ENCODE results near the gene PLXNC1.

The PLXNC1 gene

DNA sequence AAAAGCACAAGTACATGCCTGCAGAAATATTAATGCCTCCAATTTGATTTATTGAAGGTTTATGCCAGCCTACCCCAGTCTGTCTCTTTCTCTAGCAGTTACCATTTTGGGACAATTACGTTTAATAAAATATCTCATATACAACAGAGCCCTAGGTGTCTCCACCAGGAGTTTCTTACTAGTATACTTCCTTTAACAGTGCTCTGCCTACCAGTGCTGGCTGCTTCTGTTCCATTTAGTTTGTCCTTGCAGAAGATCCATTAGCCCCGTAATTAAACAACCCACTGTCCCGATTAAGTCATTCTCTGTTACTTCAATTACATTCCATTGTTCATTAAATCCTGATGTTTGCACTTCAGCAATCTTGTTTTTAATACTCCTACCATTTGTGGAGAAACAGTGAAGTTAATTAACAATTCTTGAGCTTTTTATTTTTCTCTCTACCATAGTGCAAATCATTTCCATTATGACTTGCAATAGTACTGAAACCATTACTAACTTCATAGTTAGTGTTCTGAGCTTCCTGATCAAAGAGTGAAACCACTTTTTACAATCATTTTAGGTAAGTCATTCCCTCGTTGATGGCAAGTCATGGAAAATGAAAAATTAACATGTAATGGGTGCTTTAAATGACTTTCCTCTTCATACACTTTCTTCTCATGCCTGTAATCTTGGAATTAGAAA, 121.1 kb downstream of the PLXNC1 start:
- DNase-seq = no peak

DNA sequence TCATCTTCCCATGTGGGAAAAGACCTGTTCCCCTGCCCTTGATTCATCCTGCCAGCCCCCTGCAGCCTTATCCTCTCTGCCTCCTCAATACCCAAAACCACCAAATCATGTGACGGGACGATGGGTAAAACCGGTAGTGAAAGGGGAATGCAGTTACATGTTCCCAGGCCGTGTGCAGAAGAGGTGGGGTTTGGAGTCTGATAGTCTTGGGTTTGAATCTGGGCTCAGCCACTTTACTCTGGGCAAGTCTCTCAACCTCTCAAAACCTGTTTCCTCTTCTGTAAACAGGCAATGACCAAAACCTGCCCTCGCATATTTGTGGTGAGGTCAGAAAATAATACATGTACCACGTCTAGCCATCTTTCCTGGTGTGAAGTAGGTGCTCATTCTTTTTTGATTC, 123.0 kb downstream of the PLXNC1 start:
- no peak for DNase-seq

DNA sequence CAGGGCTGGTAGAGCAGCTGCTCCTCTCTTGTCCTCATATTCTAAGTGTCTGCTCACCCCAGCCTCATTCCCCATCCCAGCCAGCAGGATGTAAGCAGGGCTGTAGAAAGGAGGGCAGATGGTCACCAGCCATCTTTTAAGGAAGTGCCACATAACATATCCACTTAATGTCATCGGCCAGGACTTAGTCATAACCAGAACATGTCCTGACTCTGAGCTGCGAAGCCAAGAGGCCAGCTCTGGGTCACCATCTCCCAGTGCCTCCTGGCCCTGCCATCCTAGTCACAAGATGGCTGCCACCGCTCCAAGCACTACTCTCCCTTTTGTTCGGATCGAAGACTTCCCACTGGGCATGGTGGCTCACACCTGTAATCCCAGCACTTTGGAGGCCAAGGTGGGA, 123.9 kb downstream of the PLXNC1 start:
- no peak for DNase-seq

DNA sequence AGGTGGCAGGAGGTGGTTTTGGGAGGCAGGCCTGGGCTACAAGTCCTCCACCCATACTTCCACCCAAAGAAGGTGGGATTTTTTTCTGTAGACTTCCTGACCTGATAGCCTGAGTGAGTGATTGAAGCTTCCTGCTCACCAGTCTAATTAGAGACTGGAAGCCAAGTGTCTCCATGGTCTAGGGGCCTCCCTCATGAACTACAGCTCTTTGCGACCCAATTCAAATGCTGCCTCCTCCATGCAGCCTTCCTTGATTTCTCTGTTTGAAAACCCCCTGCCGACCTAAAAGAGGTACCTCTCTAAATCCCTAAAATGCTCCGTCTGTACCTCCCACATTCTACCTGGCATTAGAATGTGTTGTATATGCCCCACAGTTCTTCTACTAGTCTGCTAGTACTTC, 124.9 kb downstream of the PLXNC1 start:
- DNase-seq = no peak

DNA sequence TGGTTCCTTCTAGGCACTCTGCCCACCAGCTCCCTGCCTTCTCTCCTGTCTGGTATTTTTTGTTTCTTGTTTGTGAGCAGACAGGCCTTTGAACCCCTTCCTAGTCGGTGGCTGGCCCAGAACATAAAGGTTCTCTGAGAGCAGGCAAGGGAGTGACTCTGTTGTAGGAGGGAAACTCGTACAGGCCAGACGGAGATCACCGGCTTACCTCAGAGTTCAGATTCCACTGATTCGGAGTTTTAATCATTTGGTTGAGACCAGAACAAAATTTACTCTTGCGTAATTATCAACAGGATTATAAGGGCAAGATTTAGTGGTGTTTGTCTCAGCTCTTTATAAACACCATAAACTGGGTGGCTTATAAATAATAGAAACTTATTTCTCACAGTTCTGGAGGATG, 128.3 kb downstream of the PLXNC1 start:
- DNase-seq = no peak

DNA sequence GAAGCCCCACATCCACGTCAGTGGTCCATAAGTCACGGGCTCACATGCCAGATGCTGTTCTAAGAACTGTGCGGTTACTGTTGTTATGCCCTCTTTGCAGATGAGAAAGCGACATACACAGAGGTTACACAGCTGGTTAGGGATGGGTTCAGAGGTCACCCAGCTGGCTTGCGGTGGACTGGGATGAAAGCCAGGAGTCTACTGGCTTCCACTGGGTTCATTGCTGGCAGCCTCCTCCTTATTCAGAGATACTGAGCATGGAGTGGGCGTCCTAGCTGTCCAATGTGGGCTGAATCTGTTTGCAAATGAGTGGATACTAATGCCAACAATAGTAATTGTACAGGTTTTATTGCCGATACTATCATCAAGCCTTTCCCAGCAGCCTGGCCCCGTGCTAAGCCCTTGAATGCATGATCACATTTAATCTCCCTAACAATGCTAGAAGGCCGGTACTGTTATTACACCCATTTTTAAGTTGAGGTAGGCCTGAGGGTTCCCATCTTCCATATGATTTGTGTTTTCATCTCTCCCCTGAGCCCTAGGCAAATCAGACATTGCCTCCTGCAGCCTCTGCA, 129.1 kb downstream of the PLXNC1 start:
- no peak for DNase-seq

DNA sequence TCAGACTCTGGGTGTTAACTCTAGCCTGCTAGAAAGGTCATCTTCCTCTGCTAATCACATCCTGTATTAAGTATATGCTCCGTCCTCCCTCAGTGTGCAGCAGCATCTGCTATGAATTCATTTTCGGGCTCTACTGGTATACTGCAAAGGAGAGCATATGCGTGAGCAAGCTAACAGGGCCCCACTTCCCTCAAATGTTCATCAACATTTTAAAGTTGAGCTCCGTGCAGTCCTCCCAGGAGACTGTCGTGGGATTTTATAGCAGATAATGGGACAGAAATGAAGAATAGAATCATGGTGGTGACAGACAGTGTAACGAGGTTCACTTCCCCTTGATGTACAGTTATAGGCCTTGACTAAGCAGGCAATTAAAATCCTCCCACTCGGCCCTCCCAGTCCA, 131.7 kb downstream of the PLXNC1 start:
- DNase-seq = no peak

DNA sequence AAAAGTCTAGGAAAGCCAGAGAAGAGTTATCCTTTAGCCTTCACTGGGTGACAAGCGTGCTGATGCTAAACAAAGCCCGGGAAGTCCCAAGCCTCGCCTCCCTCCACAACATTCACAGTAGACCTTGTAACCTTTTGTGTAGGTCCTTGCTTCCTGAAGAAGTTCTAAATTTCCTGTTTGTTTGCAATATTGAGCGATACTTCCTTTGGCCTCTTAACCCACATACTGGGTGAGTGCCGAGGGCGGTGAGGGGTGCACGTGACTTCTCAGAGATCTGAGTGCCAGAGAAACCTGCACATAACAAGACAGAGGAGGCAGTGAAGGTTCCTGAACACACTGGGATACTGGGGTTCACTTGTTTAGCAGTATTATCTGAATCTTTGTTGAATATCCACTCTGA, 134.3 kb downstream of the PLXNC1 start:
- DNase-seq = peak in 1 of 4 experiments; percentile 10

DNA sequence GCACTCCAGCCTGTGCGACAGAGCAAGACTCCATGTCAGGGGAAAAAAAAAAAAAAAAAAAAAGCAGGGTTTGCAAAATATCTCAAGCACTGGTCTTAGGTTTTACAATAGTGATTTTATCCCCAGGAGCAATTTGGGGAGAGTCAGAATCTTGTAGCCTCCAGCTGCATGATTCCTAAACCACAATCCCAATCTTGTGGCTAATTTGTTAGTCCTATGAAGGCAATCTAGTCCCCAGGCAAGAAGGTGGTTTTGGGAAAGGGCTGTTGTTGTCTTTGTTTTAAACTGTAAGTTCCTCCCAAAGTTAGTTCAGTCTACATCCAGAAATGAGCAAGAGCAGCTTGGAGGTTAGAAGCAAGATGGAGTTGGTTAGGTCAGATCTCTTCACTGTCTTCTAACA, 135.7 kb downstream of the PLXNC1 start:
- DNase-seq = no peak

DNA sequence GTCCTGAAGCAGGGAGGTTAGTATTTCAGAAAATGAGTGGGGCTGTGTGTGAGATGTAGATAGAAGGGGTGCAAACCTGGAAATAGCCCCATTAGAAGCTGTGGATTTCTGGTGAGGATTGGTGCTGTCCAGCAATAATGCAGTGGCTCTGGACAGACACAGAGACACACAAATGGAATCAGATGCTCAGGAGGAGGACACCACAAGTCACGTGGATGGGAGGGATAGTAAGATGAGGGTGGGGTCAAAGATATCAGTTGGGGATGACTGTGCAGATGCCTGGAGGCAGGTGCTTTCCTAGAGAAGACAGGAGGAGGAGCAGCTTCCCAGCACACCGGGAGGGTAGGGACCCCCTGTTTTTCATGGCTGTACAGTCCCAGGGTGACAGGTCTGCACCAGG, 136.5 kb downstream of the PLXNC1 start:
- DNase-seq = no peak

DNA sequence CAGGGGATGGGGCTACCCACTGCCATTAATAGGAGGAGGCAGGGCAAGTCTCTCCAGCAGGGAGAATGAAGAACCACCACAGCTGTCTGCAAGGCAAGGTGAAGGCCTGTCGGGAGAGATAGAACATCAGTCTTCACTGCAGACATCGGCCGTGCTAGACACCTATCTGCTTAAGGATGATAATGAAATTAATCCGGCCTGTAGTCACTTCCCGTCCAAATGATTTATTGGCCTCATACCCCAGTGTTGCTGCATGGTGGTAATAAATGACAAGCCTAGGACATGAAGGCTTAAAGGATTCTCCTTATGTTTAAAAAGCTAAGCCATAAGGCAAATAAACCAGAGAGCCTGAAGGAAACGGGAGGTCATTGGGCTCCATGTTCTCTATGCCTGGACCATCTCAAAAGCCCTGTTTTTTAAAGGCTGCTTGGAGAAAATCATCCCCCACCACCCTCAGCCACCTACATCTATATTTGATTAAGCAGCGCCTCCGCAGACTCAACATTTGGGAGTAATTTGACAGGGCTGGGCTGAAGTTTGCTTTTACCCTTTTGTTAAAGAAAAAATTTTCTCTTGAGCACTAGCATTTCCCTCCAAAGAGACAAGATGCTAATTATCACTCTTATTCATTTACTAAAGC, 137.7 kb downstream of the PLXNC1 start:
- DNase-seq = no peak

DNA sequence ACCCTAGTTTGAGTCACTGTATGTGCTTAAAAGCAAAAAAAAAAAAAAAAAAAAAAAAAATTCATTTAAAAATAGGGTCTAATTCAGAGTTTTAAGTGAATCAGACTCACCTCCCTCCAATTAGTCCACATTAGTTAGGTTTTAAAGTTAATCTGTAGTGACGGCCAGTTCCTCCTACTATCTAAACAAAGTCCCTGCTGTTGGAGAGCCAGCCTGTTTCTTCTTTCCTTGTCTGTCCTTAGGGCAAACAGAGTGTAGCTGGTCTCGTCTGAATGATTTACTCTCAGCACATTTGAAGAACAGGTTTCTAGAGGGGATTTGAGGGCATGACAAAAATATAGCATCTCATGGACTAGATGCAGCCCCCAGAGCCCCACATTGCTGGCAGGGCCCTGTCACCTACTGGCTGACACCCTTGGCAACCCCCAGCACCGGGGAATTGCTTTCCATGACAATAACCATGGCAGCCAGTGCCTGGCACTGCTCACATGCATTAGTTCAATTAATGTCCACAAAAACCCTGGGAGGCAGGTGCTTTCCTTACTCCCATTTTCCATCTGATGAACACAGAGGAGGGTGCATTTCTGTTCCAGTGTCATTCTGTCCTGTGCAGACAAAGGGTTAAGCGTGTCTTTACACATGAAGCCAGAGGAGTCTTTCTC, 138.3 kb downstream of the PLXNC1 start:
- no peak for DNase-seq

DNA sequence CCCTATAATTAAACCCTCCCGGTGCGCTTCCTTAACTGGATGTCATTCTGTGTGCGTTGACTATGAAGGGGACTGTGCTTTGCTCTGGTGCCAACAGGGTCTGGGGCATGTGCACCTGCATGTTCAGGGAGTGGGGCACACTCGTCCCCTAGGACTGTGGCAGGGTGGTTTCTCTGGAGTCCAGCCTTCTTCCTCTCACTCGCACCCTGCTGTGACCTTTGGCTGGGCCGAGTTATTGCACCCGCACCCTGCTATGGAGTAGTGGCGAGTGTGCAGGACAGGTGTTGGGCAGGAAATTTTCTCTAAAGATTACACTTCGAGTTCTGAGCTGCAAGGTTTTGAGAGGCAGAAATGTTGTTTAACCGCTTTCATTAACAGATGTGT, 138.9 kb downstream of the PLXNC1 start:
- no peak for DNase-seq

DNA sequence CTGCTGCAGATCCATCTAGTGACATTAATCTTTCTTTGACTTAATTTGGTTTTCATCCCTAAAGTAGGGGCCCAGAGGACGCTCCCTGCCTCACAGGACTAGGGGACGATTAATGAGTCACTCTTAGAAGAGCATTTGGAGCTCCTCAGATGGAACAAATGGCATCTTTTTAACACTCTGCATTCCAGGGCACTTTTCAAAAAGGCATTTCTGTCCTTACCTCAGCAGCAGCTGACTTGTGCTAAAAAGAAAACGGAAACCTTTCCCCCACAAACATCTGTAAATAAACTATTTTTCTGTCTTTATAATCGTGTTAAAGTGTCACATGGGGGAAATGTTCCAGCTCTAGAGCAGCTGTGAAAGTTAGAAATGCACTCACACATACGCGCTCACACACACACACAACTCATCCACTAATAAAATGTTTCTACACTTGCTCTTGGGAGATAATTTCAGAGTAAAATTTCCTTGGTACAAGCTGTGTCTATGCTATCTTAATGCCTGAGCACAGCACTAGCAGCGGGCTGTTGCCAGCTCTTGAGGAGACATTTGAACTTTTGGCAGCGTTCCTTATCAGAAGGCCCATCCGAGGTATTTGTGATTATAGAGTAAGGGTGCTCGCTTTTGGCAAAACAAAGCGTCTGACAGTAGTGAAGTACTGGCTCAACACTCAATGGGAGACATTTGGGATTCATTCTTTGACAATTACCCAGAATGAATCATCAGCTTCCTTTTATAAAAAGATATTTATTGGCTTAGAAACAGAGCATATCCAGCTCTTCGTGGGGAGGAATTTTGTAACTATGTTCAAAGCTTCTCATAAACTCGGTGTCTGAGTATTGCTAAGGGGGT, 141.3 kb downstream of the PLXNC1 start:
- no peak for DNase-seq

DNA sequence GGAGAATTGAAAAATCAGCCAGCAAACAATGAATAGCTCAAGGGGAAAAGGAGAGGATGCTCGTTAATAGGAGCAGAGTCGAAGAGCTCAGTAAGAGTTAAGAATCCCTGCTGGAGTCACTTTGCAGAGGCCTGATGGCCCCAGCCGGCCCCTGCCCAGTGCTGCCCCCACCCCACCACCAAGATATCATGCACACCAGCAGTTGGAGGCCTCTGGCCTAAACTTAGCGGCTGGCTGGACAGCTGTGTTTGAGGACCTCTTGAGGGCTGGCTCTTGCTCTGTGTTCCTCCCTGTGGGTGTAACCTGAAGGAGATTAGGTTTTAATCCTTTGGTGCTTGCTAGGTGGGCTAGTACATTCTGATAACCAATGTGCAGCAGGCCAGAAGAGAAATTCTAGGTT, 142.0 kb downstream of the PLXNC1 start:
- DNase-seq = no peak

DNA sequence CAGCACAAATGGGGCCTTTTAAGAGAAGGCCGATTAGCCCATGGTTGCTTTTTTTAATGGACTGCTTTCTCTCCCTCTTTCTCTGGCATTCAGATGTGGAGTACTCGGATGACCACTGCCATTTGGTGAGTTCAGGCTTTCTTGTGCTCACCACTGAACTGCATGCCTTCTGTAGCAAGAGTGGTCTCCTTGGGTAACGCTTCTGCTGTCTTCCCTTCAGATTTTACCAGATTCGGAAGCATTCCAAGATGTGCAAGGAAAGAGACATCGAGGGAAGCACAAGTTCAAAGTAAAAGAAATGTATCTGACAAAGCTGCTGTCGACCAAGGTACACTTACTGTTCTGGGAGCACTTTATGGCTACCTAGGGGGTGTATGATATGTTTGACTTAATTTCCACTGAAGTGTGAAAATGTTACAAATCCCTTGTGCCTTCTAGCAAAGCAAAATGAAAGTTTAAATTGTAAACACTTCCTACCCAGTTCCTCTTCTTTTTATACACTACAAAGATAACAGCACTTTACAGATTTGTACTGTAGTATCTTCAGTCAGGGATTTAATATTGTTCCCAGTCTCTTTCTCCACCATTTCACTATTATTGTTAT, 148.8 kb downstream of the PLXNC1 start:
- DNase-seq = no peak

DNA sequence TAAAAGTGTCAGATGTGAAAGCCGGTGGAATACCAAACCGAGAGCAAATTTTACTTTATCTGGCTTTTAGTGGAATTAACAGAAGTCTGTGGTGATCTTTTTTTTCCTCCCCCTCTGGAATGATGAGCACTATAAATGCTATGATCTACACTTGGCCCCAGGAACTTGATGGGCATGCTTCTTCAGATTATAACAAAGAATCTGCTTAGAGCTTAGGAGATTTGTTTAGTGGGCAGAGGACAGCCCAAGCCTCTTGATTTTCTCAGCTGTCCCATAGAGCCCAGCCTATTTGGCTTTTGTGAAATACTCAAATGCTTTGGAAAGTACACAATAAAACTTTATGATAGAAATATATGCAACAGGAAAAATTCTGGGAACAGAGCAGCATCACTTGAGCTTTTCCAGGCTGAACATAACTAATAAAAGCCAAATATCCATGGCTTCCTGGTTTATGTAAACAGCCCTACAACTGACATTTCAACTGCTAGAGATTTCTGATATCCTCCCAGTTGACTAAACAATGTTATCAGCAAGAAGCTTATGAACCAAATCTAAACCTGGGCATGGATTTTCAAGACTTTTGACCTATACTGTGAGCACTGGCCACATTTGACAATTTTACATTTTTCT, 149.6 kb downstream of the PLXNC1 start:
- DNase-seq = no peak

DNA sequence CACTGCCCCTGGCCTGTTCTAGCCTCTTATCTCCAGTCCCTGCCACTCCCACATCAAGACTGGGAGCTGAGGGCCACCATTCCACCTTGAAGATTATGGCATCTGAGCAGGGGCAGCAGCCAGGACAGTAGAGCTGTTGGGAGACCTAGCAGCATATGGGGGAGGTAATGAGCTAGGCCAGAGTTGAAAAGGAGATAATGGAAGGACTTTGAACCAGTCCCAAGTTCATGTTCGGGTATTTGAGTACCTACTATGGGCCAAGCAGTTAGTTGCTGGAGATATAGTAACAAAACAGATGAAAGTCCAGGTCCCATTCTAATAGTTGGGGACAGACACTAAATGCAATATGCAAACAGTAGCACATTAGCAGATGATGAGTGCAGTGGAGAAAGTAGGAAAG, 151.5 kb downstream of the PLXNC1 start:
- DNase-seq = no peak

DNA sequence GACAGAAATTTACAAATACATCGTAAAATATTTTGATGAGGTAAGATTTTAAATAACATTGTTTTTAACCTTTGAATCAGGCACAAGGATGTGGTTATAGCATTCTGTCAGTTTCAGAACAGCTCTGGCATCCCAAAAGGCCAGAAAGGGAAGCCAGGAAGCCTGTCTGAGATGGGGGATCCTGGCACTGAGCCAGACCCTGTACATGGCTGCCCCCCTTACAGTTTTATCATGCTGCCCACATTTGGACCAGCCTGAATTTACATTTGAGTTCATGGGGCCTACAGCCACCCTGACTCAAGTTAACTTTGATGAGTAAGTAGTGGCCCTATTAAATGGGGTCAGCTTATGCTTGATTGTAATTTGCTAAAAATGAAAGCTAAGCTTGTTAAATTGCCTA, 155.6 kb downstream of the PLXNC1 start:
- DNase-seq = no peak

DNA sequence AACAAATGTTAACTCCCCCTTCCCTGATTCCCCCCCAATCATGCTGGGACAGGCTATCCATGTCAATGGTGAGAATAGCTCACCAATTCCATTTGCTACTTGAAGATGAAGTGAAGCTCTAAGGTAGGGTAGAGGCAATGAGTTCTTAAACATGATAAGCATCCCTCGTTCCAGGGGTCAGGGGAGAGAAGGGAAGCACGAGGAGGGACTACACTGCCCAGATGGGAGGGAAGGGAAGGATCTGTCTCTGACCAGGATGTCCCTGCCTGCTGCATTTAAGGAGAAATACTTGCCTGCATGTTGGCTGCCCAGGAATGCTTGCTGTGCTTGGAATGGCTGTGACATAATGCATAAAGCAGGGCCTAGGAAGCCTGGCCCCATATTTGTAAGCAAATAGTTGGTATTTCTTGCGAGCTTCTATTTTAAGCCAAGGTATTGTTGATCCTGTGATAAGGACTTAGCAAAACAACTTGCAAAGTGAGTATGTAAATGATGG, 156.2 kb downstream of the PLXNC1 start:
- DNase-seq = no peak

DNA sequence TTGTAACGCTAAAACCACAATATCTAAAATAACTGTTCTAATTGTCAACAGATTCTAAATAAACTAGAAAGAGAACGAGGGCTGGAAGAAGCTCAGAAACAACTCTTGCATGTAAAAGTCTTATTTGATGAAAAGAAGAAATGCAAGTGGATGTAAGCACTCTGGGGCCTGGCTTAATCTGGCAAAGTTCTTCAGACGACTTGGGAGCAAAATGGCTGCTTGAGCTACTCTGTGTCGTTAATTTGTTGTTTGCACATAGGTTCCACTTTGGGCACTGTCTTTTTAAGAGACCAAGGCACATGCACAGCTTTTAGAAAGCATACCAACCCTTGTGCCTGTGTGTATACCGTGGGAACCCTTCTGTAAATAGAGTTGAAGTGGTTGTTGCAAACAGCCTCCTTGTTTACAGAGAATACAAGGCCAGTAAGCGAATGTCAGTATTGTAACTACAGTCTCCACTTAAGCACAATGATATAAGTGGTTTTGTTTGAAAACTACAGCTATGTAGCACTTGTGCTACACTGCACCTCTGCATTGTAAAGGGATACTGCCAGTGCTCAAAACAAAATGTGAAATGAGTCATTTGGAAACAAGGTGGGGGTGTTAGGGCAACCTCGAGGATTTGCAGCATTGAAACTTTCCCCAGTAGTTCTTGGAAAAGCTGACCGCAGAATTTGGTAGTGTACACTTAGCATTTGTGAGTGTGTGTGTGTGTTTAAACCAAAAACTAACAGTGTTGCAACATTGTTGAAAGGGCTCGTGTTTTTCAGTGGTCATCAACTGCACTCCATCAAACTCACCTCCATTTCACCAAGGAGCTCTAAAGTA, 157.0 kb downstream of the PLXNC1 start:
- DNase-seq = no peak
